B cell (primary cell): ENCODE data around the gene CAPN9. TPM values are rescaled to one million over a fixed set of nuclear protein-coding genes. Genes with fewer than 3 reads are reported as not detected.

Source experiments
- ATAC-seq: fragments of 200-7000 bp; cut with Tn5 transposase; one replicate; pipeline ENCODE4 v1.10.0; 2021; ENCODE audit warnings: low read depth, mild to moderate bottlenecking, moderate number of reproducible peaks, moderate library complexity
- CTCF ChIA-PET: fragments of 350-600 bp; sonication (Branson Sonifier 250); formaldehyde crosslinking; loops from one replicate; lab custom pipeline; 2021; ENCODE audit warnings: antibody characterized with exemption, inconsistent platforms; lab: Charles Lee
- POLR2A ChIA-PET: fragments of 350-600 bp; sonication (Branson Sonifier 250); formaldehyde crosslinking; loops from one replicate; lab custom pipeline; 2021; ENCODE audit warnings: antibody characterized with exemption; lab: Charles Lee
- DNase-seq: peaks from one replicate; pipeline ENCODE4 v3.0.0; 2013
- H2AFZ ChIP-seq: 2 replicates; pipeline ENCODE4 v1.6.1; 2012; ENCODE audit warnings: mild to moderate bottlenecking, low read depth, low read length; ENCODE audit not compliant: insufficient read depth, poor library complexity, severe bottlenecking
- H3K27ac ChIP-seq, 2 donors: 1 replicate in 1 of 2; 2 replicates in 1 of 2; pipeline ENCODE4 v1.5.1; 2012 to 2013; ENCODE audit warnings: low read length in 2 of 2, mild to moderate bottlenecking in 2 of 2, moderate library complexity in 1 of 2
- H3K27me3 ChIP-seq, 4 experiments: fragments of 200-600 bp in 1 of 4; sonication (generic) in 1 of 4; replicated peaks in 1 of 4; 1 replicate in 2 of 4; 2 replicates in 2 of 4; pipeline versions ENCODE4 v1.6.1 to v1.7.0; 2013 to 2016; ENCODE audit warnings: low read length in 3 of 4, mild to moderate bottlenecking in 2 of 4, mixed read lengths in 1 of 4, moderate library complexity in 1 of 4; ENCODE audit not compliant: insufficient read depth in 4 of 4, control insufficient read depth in 3 of 4; ENCODE audit errors: control extremely low read depth in 1 of 4
- H3K36me3 ChIP-seq, 2 experiments: replicated peaks in 1 of 2; 1 replicate in 1 of 2; 2 replicates in 1 of 2; pipeline versions ENCODE4 v1.6.1 to v1.7.1; 2013; ENCODE audit warnings: low read length in 1 of 2; ENCODE audit not compliant: insufficient read depth in 2 of 2, control insufficient read depth in 1 of 2; ENCODE audit errors: control extremely low read depth in 1 of 2, extremely low read depth in 1 of 2
- H3K4me1 ChIP-seq, 2 donors: fragments of 200-600 bp in 1 of 2; sonication (generic) in 1 of 2; 1 replicate in 1 of 2; 2 replicates in 1 of 2; pipeline versions ENCODE4 v1.5.1 to v1.6.1; 2013 to 2017; ENCODE audit warnings: low read length in 2 of 2; ENCODE audit not compliant: control insufficient read depth in 2 of 2, insufficient read depth in 2 of 2
- H3K4me2 ChIP-seq: replicated peaks from 2 replicates; pipeline ENCODE3; 2012; ENCODE audit warnings: mild to moderate bottlenecking, low read depth, low read length; ENCODE audit not compliant: poor library complexity, severe bottlenecking
- H3K4me3 ChIP-seq, 5 experiments: fragments of 200-600 bp in 1 of 5; sonication (generic) in 1 of 5; 1 replicate in 3 of 5; 2 replicates in 2 of 5; pipeline versions ENCODE4 v1.5.1 to v1.7.0; 2011 to 2016; ENCODE audit warnings: low read length in 4 of 5, mild to moderate bottlenecking in 4 of 5, low read depth in 2 of 5, control low read depth in 1 of 5, moderate library complexity in 1 of 5; ENCODE audit not compliant: insufficient read depth in 1 of 5; ENCODE audit errors: control extremely low read depth in 1 of 5, extremely low read depth in 1 of 5
- H3K79me2 ChIP-seq: fragments of 200-600 bp; sonication (generic); one replicate; pipeline ENCODE4 v1.6.0; 2016; ENCODE audit warnings: low read length; ENCODE audit not compliant: control insufficient read depth, insufficient read depth
- H3K9ac ChIP-seq: fragments of 200-600 bp; sonication (generic); 2 replicates; pipeline ENCODE4 v1.6.1; 2017; ENCODE audit warnings: mild to moderate bottlenecking, low read length, moderate library complexity
- H3K9me3 ChIP-seq, 3 donors: one replicate each; pipeline versions ENCODE4 v1.6.1 to v1.7.1; 2013; ENCODE audit warnings: low read length in 2 of 3; ENCODE audit not compliant: control insufficient read depth in 2 of 3, insufficient read depth in 1 of 3; ENCODE audit errors: control extremely low read depth in 1 of 3
- H4K20me1 ChIP-seq: 2 replicates; pipeline ENCODE4 v1.6.0; 2012; ENCODE audit warnings: mild to moderate bottlenecking, low read length; ENCODE audit not compliant: insufficient read depth, control insufficient read depth, poor library complexity, severe bottlenecking
- H3K27ac Mint-ChIP-seq: one replicate; pipeline ENCODE4 v1.8.0; 2021; ENCODE audit warnings: mixed read lengths
- H3K27me3 Mint-ChIP-seq: one replicate; pipeline ENCODE4 v1.8.0; 2021; ENCODE audit warnings: mixed read lengths
- H3K4me1 Mint-ChIP-seq: one replicate; pipeline ENCODE4 v1.8.0; 2021; ENCODE audit warnings: mixed read lengths
- H3K4me3 Mint-ChIP-seq: one replicate; pipeline ENCODE4 v1.8.0; 2021; ENCODE audit warnings: mixed read lengths
- H3K9me3 Mint-ChIP-seq: one replicate; pipeline ENCODE4 v1.8.0; 2022; ENCODE audit warnings: mixed read lengths; ENCODE audit not compliant: insufficient read depth
- EZH2 ChIP-seq: IDR thresholded peaks from 2 replicates; pipeline ENCODE4 v1.6.1; 2012; ENCODE audit warnings: borderline replicate concordance, low read depth, mild to moderate bottlenecking, moderate library complexity, low read length; ENCODE audit not compliant: insufficient read depth, poor library complexity, severe bottlenecking
- WGBS: methylation state at CpG from one replicate; pipeline ENCODE4 v1.1.5; 2013; ENCODE audit warnings: missing lambda C conversion rate; ENCODE audit not compliant: insufficient coverage; 5-methylcytosine and 5-hydroxymethylcytosine counted together
- intact Hi-C: fragments of 100-400 bp; cut with micrococcal nuclease; formaldehyde crosslinking; loops from one replicate; pipeline ENCODE4 v1.10.0; 2022
- polyA plus RNA-seq: library from polyadenylated mRNA; depleted of rRNA; stranded (reverse); fragments of >200 nt; gene quantifications from 2 replicates; pipeline ENCODE4 v1.2.3, GENCODE V29; 2012
- total RNA-seq, 2 donors: library from RNA; stranded (reverse); fragments of 120-200 nt in 1 of 2; gene quantifications; 1 replicate in 1 of 2; 2 replicates in 1 of 2; pipeline versions ENCODE4 v1.2.3 to v1.2.4, GENCODE V29; 2013 to 2022
- TF ChIP-seq, protein P1 (sequence below): fragments of 200-600 bp; IDR thresholded peaks from one replicate; pipeline ENCODE4 v1.8.0; 2022; ENCODE audit warnings: antibody characterized with exemption, mild to moderate bottlenecking

Gene CAPN9
- total and polyA plus RNA-seq, 2 donors (not counting 1 experiment from before 2014, with no cell fraction given): not detected

DNA sequence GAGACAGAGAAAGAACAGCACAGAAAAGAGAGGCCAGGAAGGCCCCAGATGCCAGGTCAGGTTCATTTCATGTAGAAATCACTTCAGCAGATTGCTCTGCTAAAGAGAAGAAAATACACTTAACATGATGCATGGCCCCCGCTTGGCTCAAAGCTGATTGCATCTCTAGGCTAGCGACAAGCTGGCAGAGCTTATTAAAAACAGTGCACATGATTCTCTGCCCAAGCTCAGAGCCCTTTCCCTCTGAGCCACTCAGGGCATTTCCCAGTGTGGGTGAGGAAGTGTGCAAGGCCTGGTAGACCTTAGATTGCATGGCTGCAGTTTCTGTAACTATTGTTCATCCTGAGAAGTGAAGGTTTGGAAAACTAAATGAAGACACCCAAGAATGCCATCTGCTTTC is 3.3 kb upstream of the CAPN9 start:
- TF ChIP-seq, protein P1, sequence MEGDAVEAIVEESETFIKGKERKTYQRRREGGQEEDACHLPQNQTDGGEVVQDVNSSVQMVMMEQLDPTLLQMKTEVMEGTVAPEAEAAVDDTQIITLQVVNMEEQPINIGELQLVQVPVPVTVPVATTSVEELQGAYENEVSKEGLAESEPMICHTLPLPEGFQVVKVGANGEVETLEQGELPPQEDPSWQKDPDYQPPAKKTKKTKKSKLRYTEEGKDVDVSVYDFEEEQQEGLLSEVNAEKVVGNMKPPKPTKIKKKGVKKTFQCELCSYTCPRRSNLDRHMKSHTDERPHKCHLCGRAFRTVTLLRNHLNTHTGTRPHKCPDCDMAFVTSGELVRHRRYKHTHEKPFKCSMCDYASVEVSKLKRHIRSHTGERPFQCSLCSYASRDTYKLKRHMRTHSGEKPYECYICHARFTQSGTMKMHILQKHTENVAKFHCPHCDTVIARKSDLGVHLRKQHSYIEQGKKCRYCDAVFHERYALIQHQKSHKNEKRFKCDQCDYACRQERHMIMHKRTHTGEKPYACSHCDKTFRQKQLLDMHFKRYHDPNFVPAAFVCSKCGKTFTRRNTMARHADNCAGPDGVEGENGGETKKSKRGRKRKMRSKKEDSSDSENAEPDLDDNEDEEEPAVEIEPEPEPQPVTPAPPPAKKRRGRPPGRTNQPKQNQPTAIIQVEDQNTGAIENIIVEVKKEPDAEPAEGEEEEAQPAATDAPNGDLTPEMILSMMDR: no peak
- no peak for TF ChIP-seq EZH2
- no peak overlapping the region for H3K4me3 Mint-ChIP-seq
- peaks cover 3% of the 10 kb centered on the region for H3K4me1 Mint-ChIP-seq
- intact Hi-C loops: no loop called here
- ATAC-seq (no peak), DNase-seq (no peak)
- no peaks in the 10 kb centered on the region for H3K9me3 Mint-ChIP-seq
- H3K4me1 ChIP-seq: peaks cover 1 to 11% of the 10 kb centered on the region in 2 donors
- no peak overlapping the region for H3K27ac Mint-ChIP-seq
- no peak overlapping the region for H3K27ac ChIP-seq
- no peaks in the 10 kb centered on the region for H3K9me3 ChIP-seq
- H3K4me2 ChIP-seq: no peak overlapping the region
- no peaks in the 10 kb centered on the region for H4K20me1 ChIP-seq
- no peak overlapping the region for H3K4me3 ChIP-seq
- H3K9ac ChIP-seq: no peak overlapping the region
- ChIA-PET CTCF (no interaction called here), POLR2A (no interaction called here)
- H2AFZ ChIP-seq: no peak overlapping the region
- peaks cover 0 to 8% (median 0%) of the 10 kb centered on the region in 4 experiments for H3K27me3 ChIP-seq
- WGBS: 93% methylated on average over 2 of the region's 2 CpGs
- no peaks in the 10 kb centered on the region for H3K36me3 ChIP-seq
- peaks cover 15% of the 10 kb centered on the region for H3K27me3 Mint-ChIP-seq
- no peaks in the 10 kb centered on the region for H3K79me2 ChIP-seq

DNA sequence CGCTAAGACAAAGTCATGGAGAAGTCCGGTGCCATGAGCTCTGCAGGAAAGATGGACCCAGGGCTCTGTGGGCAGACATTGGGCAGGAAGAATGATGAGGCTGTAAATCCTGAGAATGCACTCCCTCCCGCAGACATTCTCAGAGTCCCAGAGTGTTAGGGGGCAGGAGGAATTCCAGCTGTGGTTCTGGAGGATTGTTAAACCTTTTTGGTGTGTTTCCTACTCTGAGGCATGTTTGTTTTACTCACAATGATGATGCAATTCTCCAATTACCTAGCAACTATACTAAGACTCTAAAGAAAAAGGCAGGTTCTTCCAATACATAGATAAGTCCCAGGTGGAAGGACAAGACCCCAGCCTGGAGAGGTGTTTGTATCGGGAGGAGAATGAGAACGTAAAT is 2.8 kb upstream of the CAPN9 start:
- no peak overlapping the region for H3K4me3 ChIP-seq
- no peaks in the 10 kb centered on the region for H4K20me1 ChIP-seq
- 86% methylated on average over 4 of the region's 5 CpGs for WGBS
- Mint-ChIP-seq H3K27ac (no peak overlapping the region), H3K4me1 (peaks cover 8% of the 10 kb centered on the region), H3K4me3 (no peak overlapping the region), H3K27me3 (peaks cover 13% of the 10 kb centered on the region), H3K9me3 (no peaks in the 10 kb centered on the region)
- H3K9me3 ChIP-seq: no peaks in the 10 kb centered on the region
- no peak overlapping the region for H3K4me2 ChIP-seq
- no peak overlapping the region for H2AFZ ChIP-seq
- H3K27ac ChIP-seq: no peak overlapping the region
- DNase-seq (no peak), ATAC-seq (no peak)
- peaks cover 0 to 8% (median 0%) of the 10 kb centered on the region in 4 experiments for H3K27me3 ChIP-seq
- ChIA-PET CTCF (no interaction called here), POLR2A (no interaction called here)
- intact Hi-C loops: no loop called here
- no peaks in the 10 kb centered on the region for H3K79me2 ChIP-seq
- peaks cover 6 to 16% of the 10 kb centered on the region in 2 donors for H3K4me1 ChIP-seq
- no peak overlapping the region for H3K9ac ChIP-seq
- H3K36me3 ChIP-seq: no peaks in the 10 kb centered on the region
- TF ChIP-seq, protein P1: no peak
- no peak for TF ChIP-seq EZH2
